PC-9 (cell line): ENCODE measurements around the gene CTIF. TPM values are rescaled to one million over a fixed set of nuclear protein-coding genes. Genes with fewer than 3 reads are reported as not detected.

ENCODE experiments used
- BruUV-seq: library from RNA; stranded (reverse); fragments of 400-500 nt; replicated peaks from 2 replicates; lab custom pipeline; 2021; lab: Mats Ljungman, UMichigan
- CTCF ChIA-PET: fragments of 300-600 bp; sonication (Branson Sonifier 250); formaldehyde crosslinking; loops from one replicate; lab custom pipeline; 2022; ENCODE audit warnings: antibody characterized with exemption; lab: Charles Lee
- POLR2A ChIA-PET: fragments of 300-600 bp; sonication (Branson Sonifier 250); formaldehyde crosslinking; loops from one replicate; lab custom pipeline; 2022; ENCODE audit warnings: antibody characterized with exemption; ENCODE audit not compliant: unreplicated experiment; lab: Charles Lee
- DNase-seq, 2 experiments: peaks; one replicate each; pipeline versions ENCODE4 v3.0.0 to v3.0.0-alpha.2; 2015 to 2022; ENCODE audit warnings: mixed read lengths in 1 of 2
- H2AFZ ChIP-seq: fragments of 200-600 bp; sonication (generic); 2 replicates; pipeline ENCODE4 v1.8.1; 2017; ENCODE audit warnings: antibody characterized with exemption
- H3F3A ChIP-seq: fragments of 200-600 bp; sonication (generic); 2 replicates; pipeline ENCODE4 v1.8.1; 2017; ENCODE audit warnings: antibody characterized with exemption, mild to moderate bottlenecking, low read depth; ENCODE audit not compliant: insufficient read depth
- H3K27ac ChIP-seq: fragments of 200-600 bp; sonication (generic); 2 replicates; pipeline ENCODE4 v1.6.1; 2016; ENCODE audit warnings: mixed run types
- H3K27me3 ChIP-seq: fragments of 200-600 bp; sonication (generic); 2 replicates; pipeline ENCODE4 v1.6.1; 2016; ENCODE audit warnings: low read depth, mixed run types; ENCODE audit not compliant: insufficient read depth
- H3K36me3 ChIP-seq: fragments of 200-600 bp; sonication (generic); 2 replicates; pipeline ENCODE4 v1.6.1; 2016; ENCODE audit warnings: low read depth, mixed run types
- H3K4me1 ChIP-seq: fragments of 200-600 bp; sonication (generic); replicated peaks from 2 replicates; pipeline ENCODE4 v1.6.1; 2016; ENCODE audit warnings: mixed run types; ENCODE audit not compliant: insufficient read depth
- H3K4me2 ChIP-seq: fragments of 200-600 bp; sonication (generic); 2 replicates; pipeline ENCODE4 v1.6.1; 2017; ENCODE audit warnings: mixed run types
- H3K4me3 ChIP-seq: fragments of 200-600 bp; sonication (generic); 2 replicates; pipeline ENCODE4 v1.6.1; 2016; ENCODE audit warnings: mixed run types
- H3K79me2 ChIP-seq: fragments of 200-600 bp; sonication (generic); 2 replicates; pipeline ENCODE4 v1.6.1; 2017; ENCODE audit warnings: low read depth, mixed run types
- H3K9me2 ChIP-seq: fragments of 200-600 bp; sonication (generic); 2 replicates; pipeline ENCODE4 v1.8.1; 2017; ENCODE audit warnings: mild to moderate bottlenecking; ENCODE audit not compliant: insufficient read depth
- H3K9me3 ChIP-seq: fragments of 200-600 bp; sonication (generic); 2 replicates; pipeline ENCODE4 v1.8.1; 2016; ENCODE audit warnings: low read depth; ENCODE audit not compliant: insufficient read depth
- H4K20me1 ChIP-seq: fragments of 200-600 bp; sonication (generic); 2 replicates; pipeline ENCODE4 v1.8.1; 2017; ENCODE audit not compliant: insufficient read depth
- EZH2 ChIP-seq: fragments of 200-600 bp; sonication (generic); IDR thresholded peaks from 2 replicates; pipeline ENCODE4 v1.8.0; 2017; ENCODE audit warnings: antibody characterized with exemption, low read depth
- intact Hi-C: fragments of 100-400 bp; cut with micrococcal nuclease; formaldehyde crosslinking; loops from one replicate; pipeline ENCODE4 v1.10.0; 2022; ENCODE audit not compliant: unreplicated experiment
- total RNA-seq: library from RNA; stranded (reverse); gene quantifications from 2 replicates; pipeline ENCODE4 v1.2.3, GENCODE V29; 2021
- TF ChIP-seq, protein P1 (sequence below): fragments of 200-600 bp; sonication (generic); conservative IDR thresholded peaks from 2 replicates; pipeline ENCODE4 v1.6.1; 2017; ENCODE audit warnings: mixed run types, antibody characterized with exemption, mild to moderate bottlenecking, moderate library complexity

Gene CTIF
- total RNA-seq, 1 experiment from 2014 or later: 26.2 TPM

DNA sequence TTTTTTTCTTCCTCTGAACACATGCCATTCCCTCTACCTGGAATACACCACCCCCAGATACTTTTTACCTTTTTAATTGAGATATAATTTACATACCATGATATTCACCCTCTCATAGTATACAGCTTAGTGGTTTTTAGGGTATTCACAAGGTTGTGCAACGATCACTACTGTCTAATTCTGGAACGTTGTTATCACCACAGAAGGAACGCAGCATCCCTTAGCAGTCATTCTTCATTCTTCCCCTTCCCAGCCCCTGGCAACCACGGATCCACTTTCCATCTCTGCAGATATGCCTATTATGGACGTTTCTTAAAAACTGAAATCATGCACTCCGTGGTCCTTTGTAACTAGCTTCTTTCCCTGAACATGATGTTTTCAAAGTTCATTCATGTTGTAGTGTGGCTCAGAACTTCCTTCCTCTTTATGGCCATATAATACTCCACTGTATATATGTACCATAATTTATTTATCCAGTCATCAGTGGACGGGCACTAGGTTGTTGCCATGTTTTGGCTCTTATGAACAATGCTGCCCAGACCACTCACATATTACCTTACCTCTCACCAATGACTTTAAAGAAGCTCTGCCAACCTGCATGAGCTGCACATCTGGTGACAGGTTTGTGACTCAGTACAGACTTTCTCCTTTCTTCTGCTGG lies 168.9 kb downstream of the CTIF start:
- POLR2A ChIA-PET: no interaction called here
- Histone ChIP-seq H3K27ac (no peak overlapping the region), H4K20me1 (no peaks in the 10 kb centered on the region), H3K9me2 (no peaks in the 10 kb centered on the region), H3K4me1 (no peaks in the 10 kb centered on the region), H3K4me3 (no peak overlapping the region), H3K4me2 (no peak overlapping the region), H3K27me3 (no peaks in the 10 kb centered on the region), H3K36me3 (no peaks in the 10 kb centered on the region), H3F3A (no peaks in the 10 kb centered on the region), H3K79me2 (no peaks in the 10 kb centered on the region), H3K9me3 (no peaks in the 10 kb centered on the region), H2AFZ (no peak overlapping the region)
- intact Hi-C loops: no loop called here
- CTCF ChIA-PET: no interaction called here
- DNase-seq: no peak
- no TSS peak for BruUV-seq
- no peak for TF ChIP-seq EZH2
- TF ChIP-seq, protein P1, sequence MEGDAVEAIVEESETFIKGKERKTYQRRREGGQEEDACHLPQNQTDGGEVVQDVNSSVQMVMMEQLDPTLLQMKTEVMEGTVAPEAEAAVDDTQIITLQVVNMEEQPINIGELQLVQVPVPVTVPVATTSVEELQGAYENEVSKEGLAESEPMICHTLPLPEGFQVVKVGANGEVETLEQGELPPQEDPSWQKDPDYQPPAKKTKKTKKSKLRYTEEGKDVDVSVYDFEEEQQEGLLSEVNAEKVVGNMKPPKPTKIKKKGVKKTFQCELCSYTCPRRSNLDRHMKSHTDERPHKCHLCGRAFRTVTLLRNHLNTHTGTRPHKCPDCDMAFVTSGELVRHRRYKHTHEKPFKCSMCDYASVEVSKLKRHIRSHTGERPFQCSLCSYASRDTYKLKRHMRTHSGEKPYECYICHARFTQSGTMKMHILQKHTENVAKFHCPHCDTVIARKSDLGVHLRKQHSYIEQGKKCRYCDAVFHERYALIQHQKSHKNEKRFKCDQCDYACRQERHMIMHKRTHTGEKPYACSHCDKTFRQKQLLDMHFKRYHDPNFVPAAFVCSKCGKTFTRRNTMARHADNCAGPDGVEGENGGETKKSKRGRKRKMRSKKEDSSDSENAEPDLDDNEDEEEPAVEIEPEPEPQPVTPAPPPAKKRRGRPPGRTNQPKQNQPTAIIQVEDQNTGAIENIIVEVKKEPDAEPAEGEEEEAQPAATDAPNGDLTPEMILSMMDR: no peak

DNA sequence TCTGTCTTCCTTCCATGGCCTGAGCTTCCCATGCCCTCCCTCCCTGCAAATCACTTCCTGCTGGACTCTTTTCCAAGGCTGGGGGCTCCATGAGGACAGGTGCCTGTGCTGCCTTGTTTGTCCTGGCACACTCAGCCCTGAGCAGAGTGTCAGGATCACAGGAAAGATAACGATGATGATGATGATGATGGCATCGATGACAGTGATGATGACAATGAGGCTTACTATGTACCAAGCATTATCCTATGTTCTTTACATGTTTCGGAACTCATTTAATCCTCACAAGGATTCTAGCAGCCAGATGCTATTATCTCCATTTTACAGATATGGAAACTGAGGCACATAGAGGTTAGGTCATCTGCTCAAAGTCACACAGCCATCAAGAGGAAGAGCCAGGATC lies 170.0 kb downstream of the CTIF start:
- Histone ChIP-seq H3K27ac (no peak overlapping the region), H3K4me1 (no peaks in the 10 kb centered on the region), H3F3A (no peaks in the 10 kb centered on the region), H3K9me3 (no peaks in the 10 kb centered on the region), H3K4me2 (no peak overlapping the region), H2AFZ (no peak overlapping the region), H3K27me3 (no peaks in the 10 kb centered on the region), H3K4me3 (no peak overlapping the region), H4K20me1 (no peaks in the 10 kb centered on the region), H3K9me2 (no peaks in the 10 kb centered on the region), H3K36me3 (no peaks in the 10 kb centered on the region), H3K79me2 (no peaks in the 10 kb centered on the region)
- CTCF ChIA-PET: no interaction called here
- intact Hi-C loops: no loop called here
- TF ChIP-seq, protein P1: no peak
- no peak for TF ChIP-seq EZH2
- DNase-seq: no peak
- POLR2A ChIA-PET: no interaction called here
- no TSS peak for BruUV-seq

DNA sequence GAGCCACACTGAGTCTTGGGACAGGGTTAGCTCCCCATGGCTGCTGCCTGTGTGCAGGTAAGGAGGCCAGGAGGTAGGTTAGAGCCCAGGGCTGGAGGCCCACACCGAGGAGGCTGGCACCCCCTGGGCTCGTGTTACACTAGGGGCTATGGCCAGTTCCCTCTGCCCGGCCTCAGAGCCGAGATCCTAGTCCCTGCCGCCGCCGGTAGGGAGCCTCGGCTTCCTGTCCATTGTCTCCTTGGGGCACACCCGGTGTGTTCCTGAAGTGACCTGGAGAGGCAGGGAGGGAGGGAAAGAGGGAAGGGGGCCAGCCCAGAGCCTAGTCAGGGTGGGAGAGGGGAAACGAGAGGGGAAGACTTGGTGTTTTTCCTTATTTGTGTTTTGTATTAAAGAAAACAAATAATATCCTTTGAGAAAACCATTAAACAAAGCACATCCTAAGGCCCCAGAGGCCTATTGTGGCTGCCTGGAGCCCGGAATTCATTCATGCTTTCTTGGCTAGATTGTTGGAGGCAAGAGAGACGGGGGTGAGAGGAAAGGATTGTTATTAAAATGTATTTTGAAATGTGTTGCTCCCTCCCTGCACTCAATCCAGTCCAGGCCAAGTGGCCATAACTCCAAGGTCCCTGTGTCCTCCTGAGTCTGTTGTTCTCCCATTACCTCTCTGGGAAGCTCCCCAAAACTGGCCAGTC lies 170.7 kb downstream of the CTIF start:
- no peak overlapping the region for H3K27ac ChIP-seq
- H3K4me1 ChIP-seq: no peaks in the 10 kb centered on the region
- TF ChIP-seq EZH2: no peak
- TF ChIP-seq, protein P1: no peak
- no peak overlapping the region for H3K4me3 ChIP-seq
- intact Hi-C loops: loop anchor here (10.0 kb wide), 1 partner anchor 205 kb away; no protein-coding TSS in a partner anchor
- H3K79me2 ChIP-seq: no peaks in the 10 kb centered on the region
- H3K9me2 ChIP-seq: no peaks in the 10 kb centered on the region
- no peak overlapping the region for H3K4me2 ChIP-seq
- no peaks in the 10 kb centered on the region for H3K36me3 ChIP-seq
- no peaks in the 10 kb centered on the region for H3K27me3 ChIP-seq
- H3K9me3 ChIP-seq: no peaks in the 10 kb centered on the region
- ChIA-PET POLR2A (no interaction called here), CTCF (no interaction called here)
- no peaks in the 10 kb centered on the region for H3F3A ChIP-seq
- no TSS peak for BruUV-seq
- no peak overlapping the region for H2AFZ ChIP-seq
- DNase-seq: no peak
- H4K20me1 ChIP-seq: no peaks in the 10 kb centered on the region
